ENCODE results near the gene TUBA4B. TPM values are rescaled to one million over a fixed set of nuclear protein-coding genes. Genes with fewer than 3 reads are reported as not detected.

Gene TUBA4B
- total RNA-seq, 1 donor from 2014 or later, result not detected

DNA sequence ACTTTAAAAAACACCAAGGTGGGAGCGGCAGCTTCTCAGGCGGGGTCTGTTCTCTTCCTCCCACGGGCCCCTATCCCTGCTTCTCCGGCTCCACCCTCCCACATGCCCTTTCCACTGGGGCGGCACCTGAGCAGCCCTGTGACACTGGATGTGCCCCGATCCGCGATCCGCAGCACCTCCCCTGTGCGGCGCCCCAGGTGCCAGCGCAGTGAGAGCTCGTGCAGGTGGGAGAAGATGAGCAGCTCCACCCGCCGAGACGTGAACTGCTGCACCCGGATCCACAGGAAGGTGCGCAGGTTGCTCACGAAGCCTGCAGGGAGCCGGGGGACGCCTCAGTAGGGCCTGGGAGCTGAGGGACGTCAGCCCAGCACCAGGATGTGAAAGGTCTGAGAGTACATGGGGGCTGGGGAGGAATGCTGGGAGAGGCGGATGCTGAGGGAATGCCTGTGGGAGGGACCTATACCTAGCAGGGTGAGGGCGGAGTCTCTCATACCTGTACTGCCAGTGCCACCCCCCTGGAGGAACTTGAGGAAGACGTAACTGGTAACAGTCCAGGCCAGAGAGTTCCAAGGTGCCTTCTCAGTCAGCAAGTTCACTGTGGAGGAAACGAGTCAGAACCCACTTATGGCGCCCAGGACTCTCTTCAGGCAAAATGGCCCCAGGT is 37.0 kb upstream of the TUBA4B start:
- no peaks in the 10 kb centered on the region for H3K9me3 ChIP-seq (replicated peaks)
- H3K27ac ChIP-seq (replicated peaks), result no peak overlapping the region
- TF ChIP-seq, protein P1, sequence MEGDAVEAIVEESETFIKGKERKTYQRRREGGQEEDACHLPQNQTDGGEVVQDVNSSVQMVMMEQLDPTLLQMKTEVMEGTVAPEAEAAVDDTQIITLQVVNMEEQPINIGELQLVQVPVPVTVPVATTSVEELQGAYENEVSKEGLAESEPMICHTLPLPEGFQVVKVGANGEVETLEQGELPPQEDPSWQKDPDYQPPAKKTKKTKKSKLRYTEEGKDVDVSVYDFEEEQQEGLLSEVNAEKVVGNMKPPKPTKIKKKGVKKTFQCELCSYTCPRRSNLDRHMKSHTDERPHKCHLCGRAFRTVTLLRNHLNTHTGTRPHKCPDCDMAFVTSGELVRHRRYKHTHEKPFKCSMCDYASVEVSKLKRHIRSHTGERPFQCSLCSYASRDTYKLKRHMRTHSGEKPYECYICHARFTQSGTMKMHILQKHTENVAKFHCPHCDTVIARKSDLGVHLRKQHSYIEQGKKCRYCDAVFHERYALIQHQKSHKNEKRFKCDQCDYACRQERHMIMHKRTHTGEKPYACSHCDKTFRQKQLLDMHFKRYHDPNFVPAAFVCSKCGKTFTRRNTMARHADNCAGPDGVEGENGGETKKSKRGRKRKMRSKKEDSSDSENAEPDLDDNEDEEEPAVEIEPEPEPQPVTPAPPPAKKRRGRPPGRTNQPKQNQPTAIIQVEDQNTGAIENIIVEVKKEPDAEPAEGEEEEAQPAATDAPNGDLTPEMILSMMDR (IDR thresholded peaks at IDR 0.05; ENCODE audit: borderline replicate concordance), result no peak
- peaks cover 40% of the 10 kb centered on the region for H3K4me1 ChIP-seq
- intact Hi-C loops (cut with micrococcal nuclease), result no loop called here
- no peak overlapping the region for H3K4me3 ChIP-seq
- no peak for DNase-seq
- no peaks in the 10 kb centered on the region for H3K27me3 ChIP-seq (ENCODE audit: low read depth)
- peaks cover 61% of the 10 kb centered on the region for H3K36me3 ChIP-seq

DNA sequence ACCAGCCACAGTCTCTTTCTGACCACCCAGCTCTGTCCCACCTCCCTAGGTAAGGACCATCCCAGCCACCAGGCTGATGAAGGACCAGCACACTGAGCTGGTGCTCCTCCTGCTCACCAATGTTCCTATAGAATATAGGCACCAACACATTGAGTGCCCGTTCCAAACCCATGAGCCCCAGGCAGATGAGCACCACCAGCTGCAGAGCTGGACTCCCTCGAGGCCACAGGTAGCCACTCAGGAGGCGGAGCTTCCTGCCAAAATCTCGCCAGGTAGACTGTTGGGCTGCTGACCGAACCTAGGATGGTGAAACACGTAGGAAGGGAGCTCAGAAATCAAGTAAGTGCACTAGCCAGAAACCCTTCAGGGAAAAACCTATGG is 36.5 kb upstream of the TUBA4B start:
- Histone ChIP-seq H3K4me3 (no peak overlapping the region), H3K4me1 (peaks cover 40% of the 10 kb centered on the region), H3K27me3 (ENCODE audit: low read depth) (no peaks in the 10 kb centered on the region), H3K27ac (replicated peaks) (no peak overlapping the region), H3K9me3 (replicated peaks) (no peaks in the 10 kb centered on the region), H3K36me3 (peaks cover 64% of the 10 kb centered on the region)
- TF ChIP-seq, protein P1 (IDR thresholded peaks at IDR 0.05; ENCODE audit: borderline replicate concordance), result no peak
- DNase-seq, result no peak
- intact Hi-C loops (cut with micrococcal nuclease), result no loop called here

GRCh38 chr2:219218217-219218731 is 34.8 kb upstream of the TUBA4B start:
- peaks cover 40% of the 10 kb centered on the region for H3K4me1 ChIP-seq
- H3K4me3 ChIP-seq, result peak overlapping the region; percentile 75
- H3K9me3 ChIP-seq (replicated peaks), result no peaks in the 10 kb centered on the region
- intact Hi-C loops (cut with micrococcal nuclease), result no loop called here
- TF ChIP-seq, protein P1 (IDR thresholded peaks at IDR 0.05; ENCODE audit: borderline replicate concordance), result no peak
- peak overlapping the region; percentile 98 for H3K27ac ChIP-seq (replicated peaks)
- no peaks in the 10 kb centered on the region for H3K27me3 ChIP-seq (ENCODE audit: low read depth)
- peaks cover 66% of the 10 kb centered on the region for H3K36me3 ChIP-seq
- peak; percentile 66 for DNase-seq

DNA sequence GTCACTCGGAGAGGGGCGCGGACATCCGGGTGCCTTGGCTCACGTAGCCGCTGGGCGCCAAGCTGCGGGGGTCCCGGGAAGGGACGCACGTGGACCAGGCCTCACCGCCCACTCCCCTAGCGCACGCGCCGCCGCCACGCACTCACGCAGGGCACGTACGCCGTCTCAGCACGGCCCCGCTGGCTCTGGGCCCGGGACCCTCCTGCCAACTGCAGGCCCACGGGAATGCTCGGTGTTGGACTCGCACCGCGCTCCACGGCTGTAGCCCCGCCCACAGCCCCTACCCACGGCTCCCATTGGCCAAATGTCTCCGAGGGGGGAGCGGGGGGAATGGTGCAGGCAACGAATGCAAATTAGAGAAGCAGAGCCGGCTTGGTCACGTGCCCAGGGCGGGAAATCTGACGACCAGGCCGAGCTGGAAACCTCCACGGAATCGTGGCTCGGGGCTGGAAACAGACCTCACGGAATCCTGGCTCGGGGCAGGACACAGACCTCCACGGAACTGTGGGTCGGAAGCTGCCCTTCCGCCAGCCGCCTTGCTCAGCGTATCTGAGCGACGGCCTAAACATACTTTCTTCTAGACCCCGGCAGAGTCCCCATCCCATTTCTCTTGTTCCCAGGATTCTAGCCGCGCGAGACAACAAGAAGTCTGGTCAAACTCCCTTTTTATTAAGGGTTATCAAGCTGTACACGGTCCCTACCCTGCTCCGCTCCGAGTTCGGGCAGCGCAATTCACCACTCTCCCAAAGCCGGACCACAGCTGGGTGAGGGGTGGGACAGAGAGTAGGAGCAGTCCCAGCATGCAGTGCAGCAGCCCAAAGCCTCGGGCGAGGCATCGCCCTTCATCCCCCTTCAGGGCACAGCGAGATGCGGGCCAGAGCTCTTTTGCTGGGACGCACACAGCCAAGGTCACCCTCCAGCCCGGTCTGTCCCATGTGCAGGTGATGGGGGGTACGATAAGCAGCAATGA is 34.0 kb upstream of the TUBA4B start, which contains the start of gene ABCB6:
ABCB6 (minus strand) TSS at position 227 of the 970 bp plus-strand sequence. CDS start 285 bp downstream, outside the sequence.
- H3K27ac ChIP-seq (replicated peaks), result peak within 1 kb of the TSS; percentile 98
- H3K4me3 ChIP-seq, result peak within 1 kb of the TSS; percentile 75
- TF ChIP-seq, protein P1 (IDR thresholded peaks at IDR 0.05; ENCODE audit: borderline replicate concordance), result no peak
- no peaks in the 10 kb centered on the region for H3K9me3 ChIP-seq (replicated peaks)
- H3K4me1 ChIP-seq, result peaks cover 40% of the 10 kb centered on the region
- peak; percentile 98 for DNase-seq
- H3K27me3 ChIP-seq (ENCODE audit: low read depth), result no peaks in the 10 kb centered on the region
- H3K36me3 ChIP-seq, result peaks cover 66% of the 10 kb centered on the region
- intact Hi-C loops (cut with micrococcal nuclease), result no loop called here

GRCh38 chr2:219219784-219220532 is 33.1 kb upstream of the TUBA4B start:
- peak overlapping the region; percentile 75 for H3K4me3 ChIP-seq
- H3K36me3 ChIP-seq, result peaks cover 67% of the 10 kb centered on the region

More at GRCh38 chr2:219219784-219220532, 33.1 kb upstream of the TUBA4B start:
- H3K9me3 ChIP-seq (replicated peaks), result no peaks in the 10 kb centered on the region
- H3K27me3 ChIP-seq (ENCODE audit: low read depth), result no peaks in the 10 kb centered on the region
- peak overlapping the region; percentile 98 for H3K27ac ChIP-seq (replicated peaks)
- intact Hi-C loops (cut with micrococcal nuclease), result loop anchor here (10.0 kb wide), 1 partner anchor 55 kb away; the partner anchor contains the start of gene NHEJ1
- TF ChIP-seq, protein P1 (IDR thresholded peaks at IDR 0.05; ENCODE audit: borderline replicate concordance), result no peak
- DNase-seq, result no peak
- peaks cover 40% of the 10 kb centered on the region for H3K4me1 ChIP-seq
